Mesodermal cell (in vitro differentiated cells): Measurements from ENCODE around the gene ALDH1B1.

Experiments
- H3K27ac ChIP-seq: 2 replicates; pipeline ENCODE4 v1.7.0; 2013; ENCODE audit warnings: mild to moderate bottlenecking, low read depth, low read length, moderate library complexity; ENCODE audit not compliant: severe bottlenecking
- H3K36me3 ChIP-seq: 2 replicates; pipeline ENCODE4 v1.7.1; 2013; ENCODE audit warnings: mild to moderate bottlenecking, low read length, moderate library complexity; ENCODE audit not compliant: control insufficient read depth, insufficient read depth
- H3K4me1 ChIP-seq: one replicate; pipeline ENCODE4 v1.7.1; 2013; ENCODE audit warnings: mild to moderate bottlenecking, low read length; ENCODE audit not compliant: insufficient read depth, control insufficient read depth, poor library complexity, severe bottlenecking
- H3K4me3 ChIP-seq: 2 replicates; pipeline ENCODE4 v1.7.0; 2013; ENCODE audit warnings: low read length, control low read depth, mild to moderate bottlenecking; ENCODE audit not compliant: insufficient read depth, poor library complexity, severe bottlenecking; ENCODE audit errors: extremely low read depth
- H3K9me3 ChIP-seq: 2 replicates; pipeline ENCODE4 v1.7.1; 2013; ENCODE audit warnings: mild to moderate bottlenecking, low read length, moderate library complexity; ENCODE audit not compliant: control insufficient read depth
- WGBS, 2 experiments: methylation state at CpG; one replicate each; pipeline ENCODE4 v1.1.5; 2013; ENCODE audit warnings: missing lambda C conversion rate in 2 of 2; ENCODE audit not compliant: insufficient coverage in 2 of 2; 5-methylcytosine and 5-hydroxymethylcytosine counted together

ALDH1B1 gene

DNA sequence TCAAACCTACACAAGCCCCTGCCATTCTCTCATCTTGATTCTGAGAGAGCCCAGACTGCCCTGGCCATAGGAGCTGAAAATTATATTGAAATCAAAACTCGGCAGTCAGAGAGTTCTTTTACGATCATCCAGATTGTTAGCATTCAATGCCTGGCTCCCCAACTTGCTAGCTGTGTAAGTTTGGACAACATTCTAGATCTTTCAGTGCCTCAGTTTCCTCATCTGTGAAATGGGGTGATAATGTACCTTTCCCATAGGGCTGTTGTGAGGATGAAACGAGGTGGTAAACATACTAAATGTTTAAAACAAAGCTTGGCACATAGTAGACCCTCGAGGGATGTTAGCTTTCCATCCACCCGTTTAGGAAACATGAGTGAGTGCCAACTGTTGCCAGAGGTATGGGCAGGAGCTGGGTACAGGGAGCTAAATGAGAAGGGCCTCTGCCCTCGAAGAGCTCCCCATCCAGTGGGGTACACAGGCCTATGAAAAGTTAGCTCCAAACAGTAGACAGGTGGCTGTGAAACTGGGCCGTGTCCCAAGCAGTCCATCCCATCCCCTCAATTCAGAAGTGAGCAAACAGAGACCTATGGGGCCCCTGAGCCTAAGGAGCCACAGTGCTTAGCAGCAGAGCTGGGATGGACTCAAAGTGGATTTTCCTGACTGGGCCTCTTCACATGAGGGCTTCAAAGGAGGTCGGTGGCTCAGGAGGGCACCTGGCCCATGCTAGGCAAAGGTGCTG is 49.0 kb downstream of the ALDH1B1 start:
- 88 to 90% methylated on average over 6 to 7 of the region's 8 CpGs for WGBS, 2 experiments
- H3K4me3 ChIP-seq, result no peak overlapping the region
- H3K27ac ChIP-seq, result no peak overlapping the region
- H3K4me1 ChIP-seq, result peaks cover 18% of the 10 kb centered on the region
- no peaks in the 10 kb centered on the region for H3K36me3 ChIP-seq
- H3K9me3 ChIP-seq, result no peaks in the 10 kb centered on the region

DNA sequence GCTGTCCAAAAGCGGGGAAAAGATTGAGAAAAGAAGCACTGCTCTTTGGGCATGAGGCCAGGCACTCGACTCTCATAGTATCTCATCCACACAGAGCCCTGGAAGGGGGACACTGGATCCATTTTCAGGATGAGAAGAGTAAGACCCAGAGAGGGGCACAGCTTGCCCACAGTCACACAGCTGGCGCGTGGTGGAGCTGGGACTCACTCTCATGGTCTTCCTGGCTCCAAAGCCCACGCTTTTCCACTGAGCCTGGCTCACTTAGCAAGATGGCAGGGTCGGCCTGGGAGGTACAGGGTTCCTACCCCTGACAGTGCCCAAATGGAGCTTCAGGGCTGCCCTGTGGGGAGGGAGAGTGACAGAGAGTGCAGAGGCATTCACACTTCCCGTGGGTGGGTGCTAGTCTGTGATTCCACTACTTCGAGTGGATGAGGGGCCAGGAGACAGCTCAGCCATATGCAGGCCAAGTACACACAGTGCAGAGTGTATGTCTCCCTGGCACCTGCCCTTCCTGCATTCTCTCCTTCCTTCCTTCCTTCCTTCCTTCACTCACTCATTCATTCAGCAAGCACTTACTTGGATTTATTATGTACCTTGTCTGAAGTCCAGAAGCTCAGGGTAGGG is 50.1 kb downstream of the ALDH1B1 start:
- Histone ChIP-seq H3K36me3 (no peaks in the 10 kb centered on the region), H3K27ac (no peak overlapping the region), H3K4me1 (peaks cover 11% of the 10 kb centered on the region), H3K9me3 (no peaks in the 10 kb centered on the region), H3K4me3 (no peak overlapping the region)
- 85 to 86% methylated on average over 4 to 7 of the region's 8 CpGs for WGBS, 2 experiments

- H3K27ac ChIP-seq, result no peak overlapping the region
- no peaks in the 10 kb centered on the region for H3K36me3 ChIP-seq
- WGBS, 2 experiments, result 69 to 92% methylated on average over 6 of the region's 7 CpGs
- H3K9me3 ChIP-seq, result no peaks in the 10 kb centered on the region
- peaks cover 11% of the 10 kb centered on the region for H3K4me1 ChIP-seq
- no peak overlapping the region for H3K4me3 ChIP-seq
Observed at GRCh38 chr9:38443181-38443580, 50.7 kb downstream of the ALDH1B1 start.

DNA sequence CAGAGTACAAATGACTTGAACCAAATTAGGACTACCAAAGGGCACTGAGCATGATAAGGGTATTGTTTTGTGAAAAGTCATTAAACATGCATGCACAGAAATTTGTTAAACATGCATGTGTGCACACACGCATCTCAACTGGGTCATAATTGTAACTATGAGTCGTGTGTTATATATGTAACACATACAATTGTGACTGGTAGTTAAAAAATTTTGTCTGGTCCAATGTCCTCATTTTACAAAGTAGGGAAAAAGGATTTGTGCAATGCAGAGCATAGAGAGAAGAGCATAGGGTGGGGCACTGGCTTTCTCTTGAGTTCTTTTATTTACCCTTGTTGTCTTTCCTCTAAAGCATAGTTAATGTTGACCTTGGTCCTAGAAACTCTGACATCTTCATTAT is 51.1 kb downstream of the ALDH1B1 start:
- Histone ChIP-seq H3K4me3 (no peak overlapping the region), H3K27ac (no peak overlapping the region), H3K4me1 (peaks cover 11% of the 10 kb centered on the region), H3K36me3 (no peaks in the 10 kb centered on the region), H3K9me3 (no peaks in the 10 kb centered on the region)
- WGBS, 2 experiments, result 83% methylated on average over 2 of the region's 2 CpGs; no CpG with 5 or more reads in 1 of the 2 experiments

DNA sequence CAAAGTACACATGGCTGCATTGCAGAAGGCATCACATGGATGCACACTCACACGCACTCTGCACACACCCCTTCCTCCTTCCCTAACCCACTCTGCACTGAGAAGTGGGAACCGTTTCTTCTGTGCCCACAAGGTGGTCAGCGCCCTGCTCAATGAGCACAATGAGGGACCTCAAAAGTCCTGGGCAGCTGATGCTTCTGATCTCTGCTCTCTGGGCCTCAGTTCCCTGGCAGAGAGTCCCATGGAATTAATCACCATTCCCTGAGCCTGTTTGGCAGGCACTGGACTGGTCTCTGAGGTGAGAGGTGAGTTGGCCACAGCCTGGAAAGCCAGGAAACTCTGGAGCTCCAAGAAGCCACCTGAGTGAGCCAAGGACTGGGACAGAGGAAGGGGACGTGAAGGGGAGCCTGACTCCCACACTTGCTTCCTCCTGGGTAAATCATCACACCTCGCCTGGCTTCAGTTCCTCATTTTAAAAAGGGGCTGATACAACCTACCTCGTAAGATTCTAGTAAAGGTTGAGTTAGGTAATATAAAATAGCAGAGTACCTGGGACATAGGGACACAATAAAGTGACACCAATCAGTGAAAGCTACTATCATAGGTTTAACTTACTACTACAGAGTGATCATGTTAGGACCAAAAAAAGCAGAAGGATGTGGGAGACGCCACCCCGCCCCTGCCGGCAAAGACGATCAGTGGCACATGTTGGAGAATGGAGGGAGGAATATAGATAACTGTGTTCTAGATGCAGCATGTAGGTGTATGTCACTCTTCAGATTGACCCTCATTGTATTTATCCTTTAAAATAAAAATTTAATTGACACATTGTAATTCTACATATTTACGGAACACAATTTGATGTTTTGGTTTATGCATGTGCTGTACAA is 52.9 kb downstream of the ALDH1B1 start:
- WGBS, 2 experiments, result 82 to 94% methylated on average over 2 to 3 of the region's 11 CpGs
- no peaks in the 10 kb centered on the region for H3K9me3 ChIP-seq
- H3K4me3 ChIP-seq, result no peak overlapping the region
- H3K27ac ChIP-seq, result no peak overlapping the region
- H3K36me3 ChIP-seq, result no peaks in the 10 kb centered on the region
- H3K4me1 ChIP-seq, result peaks cover 11% of the 10 kb centered on the region

DNA sequence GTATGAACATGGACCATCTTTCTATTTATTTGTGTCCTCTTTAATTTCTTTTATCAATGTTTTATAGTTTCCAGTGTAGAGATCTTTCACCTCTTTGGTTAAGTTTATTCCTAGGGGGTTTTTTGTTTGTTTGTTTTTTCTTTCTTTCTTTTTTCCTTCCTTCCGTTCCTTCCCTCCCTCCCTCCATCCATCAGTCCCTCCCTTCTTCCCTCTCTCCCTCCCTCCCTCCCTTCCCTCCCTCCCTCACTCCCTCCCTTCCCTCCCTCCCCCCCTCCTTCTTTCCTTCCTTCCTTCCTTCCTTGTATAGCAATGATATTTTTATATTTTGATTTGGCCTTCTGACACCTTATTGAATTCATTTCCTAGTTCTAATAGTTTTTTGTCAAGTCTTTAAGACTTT is 55.2 kb downstream of the ALDH1B1 start:
- WGBS, 2 experiments, result no CpG with 5 or more reads among the region's 1 CpG
- Histone ChIP-seq H3K9me3 (peaks cover 5% of the 10 kb centered on the region), H3K4me1 (peaks cover 9% of the 10 kb centered on the region), H3K36me3 (no peaks in the 10 kb centered on the region), H3K27ac (no peak overlapping the region), H3K4me3 (no peak overlapping the region)
